ENCODE measurements around the gene GRIK5.

DNA sequence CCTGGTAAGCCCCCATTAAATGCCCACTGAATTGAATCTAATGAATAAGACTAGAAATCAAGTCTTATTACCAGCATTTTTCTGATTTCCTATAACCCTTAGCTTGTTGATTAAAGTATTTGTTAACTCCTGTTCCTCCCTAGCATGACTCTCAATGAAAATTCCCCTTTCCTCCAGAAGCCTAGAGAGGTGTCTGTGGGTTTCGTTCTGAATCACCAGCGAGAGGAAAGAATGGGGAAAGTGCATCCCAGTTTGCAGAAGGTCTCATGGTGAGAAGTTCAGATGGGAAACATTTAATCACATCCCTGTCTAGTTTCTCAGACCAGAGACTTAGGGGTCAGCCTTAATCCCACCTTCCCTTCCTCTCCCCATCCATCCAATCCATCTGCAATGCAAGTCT lies 35.4 kb upstream of the GRIK5 start:
- TF ChIP-seq, protein P1, sequence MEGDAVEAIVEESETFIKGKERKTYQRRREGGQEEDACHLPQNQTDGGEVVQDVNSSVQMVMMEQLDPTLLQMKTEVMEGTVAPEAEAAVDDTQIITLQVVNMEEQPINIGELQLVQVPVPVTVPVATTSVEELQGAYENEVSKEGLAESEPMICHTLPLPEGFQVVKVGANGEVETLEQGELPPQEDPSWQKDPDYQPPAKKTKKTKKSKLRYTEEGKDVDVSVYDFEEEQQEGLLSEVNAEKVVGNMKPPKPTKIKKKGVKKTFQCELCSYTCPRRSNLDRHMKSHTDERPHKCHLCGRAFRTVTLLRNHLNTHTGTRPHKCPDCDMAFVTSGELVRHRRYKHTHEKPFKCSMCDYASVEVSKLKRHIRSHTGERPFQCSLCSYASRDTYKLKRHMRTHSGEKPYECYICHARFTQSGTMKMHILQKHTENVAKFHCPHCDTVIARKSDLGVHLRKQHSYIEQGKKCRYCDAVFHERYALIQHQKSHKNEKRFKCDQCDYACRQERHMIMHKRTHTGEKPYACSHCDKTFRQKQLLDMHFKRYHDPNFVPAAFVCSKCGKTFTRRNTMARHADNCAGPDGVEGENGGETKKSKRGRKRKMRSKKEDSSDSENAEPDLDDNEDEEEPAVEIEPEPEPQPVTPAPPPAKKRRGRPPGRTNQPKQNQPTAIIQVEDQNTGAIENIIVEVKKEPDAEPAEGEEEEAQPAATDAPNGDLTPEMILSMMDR (IDR thresholded peaks at IDR 0.05; ENCODE audit: borderline replicate concordance, extremely low read depth, low read length, poor library complexity, severe bottlenecking), result no peak
- TF ChIP-seq EZH2 (IDR thresholded peaks at IDR 0.05; ENCODE audit: borderline replicate concordance, low read depth, low read length, severe bottlenecking), result no peak
